OCI-LY7 (cell line): Measurements from ENCODE around the gene FBXL17. TPM values are rescaled to one million over a fixed set of nuclear protein-coding genes. Genes with fewer than 3 reads are reported as not detected.
A peak's percentile ranks its signal among the peaks of the same experiment; 100 is the strongest.

ENCODE experiments used
- BruUV-seq: library from RNA; stranded (reverse); fragments of 400-500 nt; replicated peaks from 2 replicates; lab custom pipeline; 2021; lab: Mats Ljungman, UMichigan
- CTCF ChIA-PET: fragments of 300-600 bp; sonication (Branson Sonifier 250); formaldehyde crosslinking; loops from one replicate; lab custom pipeline; 2022; ENCODE audit warnings: antibody characterized with exemption; ENCODE audit not compliant: unreplicated experiment; lab: Charles Lee
- POLR2A ChIA-PET: fragments of 300-600 bp; sonication (Branson Sonifier 250); formaldehyde crosslinking; loops from one replicate; lab custom pipeline; 2022; ENCODE audit warnings: antibody characterized with exemption; lab: Charles Lee
- DNase-seq: peaks from one replicate; pipeline ENCODE4 v3.0.0-alpha.2; 2015; ENCODE audit warnings: low spot score
- H2AFZ ChIP-seq: fragments of 200-600 bp; sonication (generic), shearing (Covaris generic); 2 replicates; pipeline ENCODE4 v1.6.1; 2014; ENCODE audit warnings: mild to moderate bottlenecking, antibody characterized with exemption, low read length, moderate library complexity
- H3K27ac ChIP-seq: fragments of 200-600 bp; sonication (generic); 2 replicates; pipeline ENCODE4 v1.5.1; 2014; ENCODE audit warnings: mixed run types, low read depth, mild to moderate bottlenecking, moderate library complexity, low read length, inconsistent platforms; ENCODE audit not compliant: poor library complexity, severe bottlenecking
- H3K36me3 ChIP-seq: fragments of 200-600 bp; sonication (generic); 2 replicates; pipeline ENCODE4 v1.6.1; 2014; ENCODE audit warnings: mild to moderate bottlenecking, antibody characterized with exemption, low read length, moderate library complexity, mixed read lengths; ENCODE audit not compliant: insufficient read depth
- H3K4me1 ChIP-seq: fragments of 200-600 bp; sonication (generic); 2 replicates; pipeline ENCODE4 v1.5.1; 2014; ENCODE audit warnings: mild to moderate bottlenecking, low read length; ENCODE audit not compliant: insufficient read depth, poor library complexity, severe bottlenecking
- H3K4me2 ChIP-seq: fragments of 200-600 bp; sonication (generic); 2 replicates; pipeline ENCODE4 v1.6.1; 2014; ENCODE audit warnings: mild to moderate bottlenecking, low read length
- H3K4me3 ChIP-seq: fragments of 200-600 bp; sonication (generic); 2 replicates; pipeline ENCODE4 v1.5.1; 2014; ENCODE audit warnings: mild to moderate bottlenecking, low read depth, low read length; ENCODE audit not compliant: poor library complexity, severe bottlenecking
- H3K79me2 ChIP-seq: fragments of 200-600 bp; sonication (generic); 2 replicates; pipeline ENCODE4 v1.6.1; 2016; ENCODE audit warnings: low read depth, mild to moderate bottlenecking, low read length, moderate library complexity, mixed read lengths; ENCODE audit not compliant: insufficient read depth
- H3K9me2 ChIP-seq: fragments of 200-600 bp; sonication (generic); 2 replicates; pipeline ENCODE4 v1.6.1; 2016; ENCODE audit warnings: mild to moderate bottlenecking, low read length, mixed read lengths; ENCODE audit not compliant: insufficient read depth
- H3K9me3 ChIP-seq: fragments of 200-600 bp; sonication (generic); 2 replicates; pipeline ENCODE4 v1.6.1; 2014; ENCODE audit warnings: mild to moderate bottlenecking, mixed run types, low read length, mixed read lengths
- H4K20me1 ChIP-seq: fragments of 200-600 bp; sonication (generic); 2 replicates; pipeline ENCODE4 v1.6.1; 2014; ENCODE audit warnings: mild to moderate bottlenecking, antibody characterized with exemption, low read length, moderate library complexity, mixed read lengths; ENCODE audit not compliant: insufficient read depth
- CTCF ChIP-seq: fragments of 200-600 bp; sonication (generic); conservative IDR thresholded peaks from 2 replicates; pipeline ENCODE4 v1.5.1; 2014; ENCODE audit warnings: mild to moderate bottlenecking, antibody characterized with exemption, low read length, moderate library complexity, mixed read lengths
- EZH2phosphoT487 ChIP-seq: fragments of 200-600 bp; sonication (generic); IDR thresholded peaks from 2 replicates; pipeline ENCODE4 v1.6.1; 2018; ENCODE audit warnings: low read depth, borderline replicate concordance, mild to moderate bottlenecking, mixed run types, antibody characterized with exemption, low read length, moderate library complexity, mixed read lengths
- intact Hi-C: fragments of 100-400 bp; cut with micrococcal nuclease; formaldehyde crosslinking; loops from one replicate; pipeline ENCODE4 v1.10.0; 2022; ENCODE audit not compliant: unreplicated experiment
- total RNA-seq, 2 experiments: library from RNA; depleted of rRNA in 1 of 2; stranded (reverse); fragments of >200 nt in 1 of 2; shearing (Covaris generic) in 1 of 2; gene quantifications; 2 replicates each; pipeline ENCODE4 v1.2.3, GENCODE V29; 2014 to 2022

The FBXL17 gene
- total RNA-seq, 2 experiments from 2014 or later, result 10.2 to 21.6 TPM

GRCh38 chr5:108093186-108093585, 288.7 kb downstream of the FBXL17 start:
- H3K9me3 ChIP-seq, result no peaks in the 10 kb centered on the region
- BruUV-seq, result no TSS peak
- no peak overlapping the region for H3K4me3 ChIP-seq
- no peak overlapping the region for H2AFZ ChIP-seq
- no peaks in the 10 kb centered on the region for H3K9me2 ChIP-seq
- H4K20me1 ChIP-seq, result no peaks in the 10 kb centered on the region
- no peak overlapping the region for H3K4me2 ChIP-seq
- H3K27ac ChIP-seq, result no peak overlapping the region
- ChIA-PET POLR2A (interaction anchor here (0.6 kb wide), 1 partner anchor 22 kb away, joined by 4 read pairs; no protein-coding TSS in a partner anchor), CTCF (no interaction called here)
- no peaks in the 10 kb centered on the region for H3K36me3 ChIP-seq
- no peaks in the 10 kb centered on the region for H3K4me1 ChIP-seq
- peak; percentile 4 for DNase-seq
- intact Hi-C loops, result no loop called here
- TF ChIP-seq CTCF, result peak; percentile 72
- TF ChIP-seq EZH2phosphoT487, result no peak
- H3K79me2 ChIP-seq, result no peaks in the 10 kb centered on the region

- POLR2A ChIA-PET, result no interaction called here
- H4K20me1 ChIP-seq, result no peaks in the 10 kb centered on the region
- intact Hi-C loops, result no loop called here
- no peak overlapping the region for H2AFZ ChIP-seq
- TF ChIP-seq EZH2phosphoT487, result no peak
- BruUV-seq, result no TSS peak
- no peak overlapping the region for H3K4me2 ChIP-seq
- no peaks in the 10 kb centered on the region for H3K36me3 ChIP-seq
- no peak overlapping the region for H3K4me3 ChIP-seq
- CTCF ChIA-PET, result no interaction called here
- no peaks in the 10 kb centered on the region for H3K9me3 ChIP-seq
- H3K9me2 ChIP-seq, result no peaks in the 10 kb centered on the region
- no peak overlapping the region for H3K27ac ChIP-seq
- H3K79me2 ChIP-seq, result no peaks in the 10 kb centered on the region
- no peak for DNase-seq
- H3K4me1 ChIP-seq, result no peaks in the 10 kb centered on the region
These were observed 291.0 kb downstream of the FBXL17 start for GRCh38 chr5:108090946-108091345.

GRCh38 chr5:108084105-108084504, 297.8 kb downstream of the FBXL17 start:
- TF ChIP-seq EZH2phosphoT487, result no peak
- ChIA-PET POLR2A (interaction anchor here (0.8 kb wide), 1 partner anchor 27 kb away, joined by 4 read pairs; no protein-coding TSS in a partner anchor), CTCF (no interaction called here)
- Histone ChIP-seq H4K20me1 (no peaks in the 10 kb centered on the region), H3K79me2 (no peaks in the 10 kb centered on the region), H3K36me3 (no peaks in the 10 kb centered on the region), H2AFZ (no peak overlapping the region), H3K27ac (no peak overlapping the region), H3K9me2 (no peaks in the 10 kb centered on the region), H3K4me1 (no peaks in the 10 kb centered on the region), H3K4me2 (no peak overlapping the region), H3K4me3 (no peak overlapping the region), H3K9me3 (no peaks in the 10 kb centered on the region)
- DNase-seq, result no peak
- no TSS peak for BruUV-seq
- intact Hi-C loops, result no loop called here
